Tibial nerve (tissue), 4 donors: ENCODE results near the gene IGF1R.

Source experiments
- CTCF ChIP-seq, 5 experiments: fragments of 200-600 bp in 3 of 5; fragments of 450-650 bp in 2 of 5; sonication (generic) in 3 of 5; IDR thresholded peaks; one replicate each; pipeline ENCODE4 v1.5.1; 2016 to 2019; ENCODE audit warnings: antibody characterized with exemption in 5 of 5, mild to moderate bottlenecking in 3 of 5, moderate library complexity in 2 of 5
- EP300 ChIP-seq, 2 donors: sonication (generic); formaldehyde crosslinking; IDR thresholded peaks; one replicate each; pipeline ENCODE4 v1.6.1; 2017; ENCODE audit warnings: antibody characterized with exemption in 2 of 2, mild to moderate bottlenecking in 1 of 2
- POLR2A ChIP-seq, 2 donors: fragments of 450-650 bp; IDR thresholded peaks; one replicate each; pipeline ENCODE4 v1.6.1; 2017; ENCODE audit warnings: antibody characterized with exemption in 2 of 2, mild to moderate bottlenecking in 2 of 2, moderate library complexity in 2 of 2

GRCh38 chr15:98617328-98617980, 30.9 kb upstream of the IGF1R start:
- TF ChIP-seq CTCF (IDR thresholded peaks at IDR 0.05) (no peak), POLR2A (IDR thresholded peaks at IDR 0.05) (no peak), EP300 (IDR thresholded peaks at IDR 0.05) (no peak)
